HEK293T (cell line): Measurements from ENCODE around the gene TMEM59.

Experiments used
- CTBP1 ChIP-seq: fragments of 450-650 bp; IDR thresholded peaks from 2 replicates; pipeline ENCODE4 v1.6.1; 2016; ENCODE audit warnings: borderline replicate concordance
- FOXK2 ChIP-seq: fragments of 450-650 bp; IDR thresholded peaks from 2 replicates; pipeline ENCODE4 v1.6.1; 2016; ENCODE audit warnings: mild to moderate bottlenecking
- NFRKB ChIP-seq: fragments of 450-650 bp; IDR thresholded peaks from 2 replicates; pipeline ENCODE4 v1.6.1; 2016; ENCODE audit warnings: mild to moderate bottlenecking, moderate library complexity
- SUZ12 ChIP-seq: fragments of 450-650 bp; IDR thresholded peaks from 2 replicates; pipeline ENCODE4 v1.6.1; 2016; ENCODE audit warnings: mild to moderate bottlenecking
- TARDBP ChIP-seq: fragments of 450-650 bp; IDR thresholded peaks from 2 replicates; pipeline ENCODE4 v1.6.1; 2016

DNA sequence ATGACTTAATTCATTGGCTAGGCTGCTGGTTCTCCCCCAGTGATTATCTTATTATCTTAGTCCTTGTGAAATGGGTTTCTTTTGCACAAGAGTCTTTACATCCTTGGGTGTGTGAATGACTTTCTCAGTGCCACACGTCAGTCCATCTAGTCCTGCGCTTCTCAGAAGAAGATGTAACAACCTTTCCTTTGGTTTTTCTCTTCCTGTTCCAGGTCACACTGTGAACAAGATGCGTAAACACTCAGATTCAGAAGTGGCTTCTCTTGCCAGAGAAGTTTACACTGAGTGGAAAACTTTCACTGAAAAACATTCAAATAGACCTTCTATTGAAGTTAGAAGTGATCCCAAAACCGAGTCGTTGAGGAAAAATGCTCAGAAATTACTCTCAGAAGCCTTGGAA lies 35.4 kb upstream of the TMEM59 start:
- TF ChIP-seq CTBP1 (no peak), NFRKB (no peak), TARDBP (no peak), FOXK2 (no peak), SUZ12 (no peak)
